Regular cardiac myocyte (primary cell): ENCODE data around the gene OR2T4. TPM values are rescaled to one million over a fixed set of nuclear protein-coding genes. Genes with fewer than 3 reads are reported as not detected.

Source experiments
- total RNA-seq: library from RNA; depleted of rRNA; stranded (reverse); fragments of >200 nt; gene quantifications from 2 replicates; pipeline ENCODE4 v1.2.3, GENCODE V29; 2014

The OR2T4 gene, protein sequence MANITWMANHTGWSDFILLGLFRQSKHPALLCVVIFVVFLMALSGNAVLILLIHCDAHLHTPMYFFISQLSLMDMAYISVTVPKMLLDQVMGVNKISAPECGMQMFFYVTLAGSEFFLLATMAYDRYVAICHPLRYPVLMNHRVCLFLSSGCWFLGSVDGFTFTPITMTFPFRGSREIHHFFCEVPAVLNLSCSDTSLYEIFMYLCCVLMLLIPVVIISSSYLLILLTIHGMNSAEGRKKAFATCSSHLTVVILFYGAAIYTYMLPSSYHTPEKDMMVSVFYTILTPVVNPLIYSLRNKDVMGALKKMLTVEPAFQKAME
- total RNA-seq, result not detected in 2 replicates

DNA sequence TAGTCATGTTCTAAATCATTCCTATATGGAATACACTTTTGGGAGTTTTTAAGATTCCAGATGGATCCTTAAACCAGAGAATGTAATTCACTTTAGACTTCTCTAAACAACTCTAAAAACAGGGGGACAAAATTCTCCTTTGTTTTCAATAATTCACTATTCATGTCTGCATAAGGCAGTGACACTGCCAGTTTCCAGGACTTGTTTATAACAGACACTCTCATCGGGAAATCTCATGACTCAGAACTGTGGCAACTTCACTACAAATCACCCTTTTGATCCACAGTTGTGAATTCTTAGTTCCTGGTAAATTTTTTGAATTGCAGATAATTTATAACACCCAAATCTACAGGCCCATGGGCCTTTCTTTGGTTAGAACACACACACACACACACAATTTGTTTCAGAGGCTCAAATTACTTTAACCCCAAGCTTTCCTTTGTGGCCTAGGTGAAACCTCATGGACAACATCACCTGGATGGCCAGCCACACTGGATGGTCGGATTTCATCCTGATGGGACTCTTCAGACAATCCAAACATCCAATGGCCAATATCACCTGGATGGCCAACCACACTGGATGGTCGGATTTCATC, at the start of gene OR2T4:
Gene OR2T4, plus strand, starts transcription at position 545 of the 595 bp plus-strand sequence. Its CDS starts 0 bp downstream, at position 545.

DNA sequence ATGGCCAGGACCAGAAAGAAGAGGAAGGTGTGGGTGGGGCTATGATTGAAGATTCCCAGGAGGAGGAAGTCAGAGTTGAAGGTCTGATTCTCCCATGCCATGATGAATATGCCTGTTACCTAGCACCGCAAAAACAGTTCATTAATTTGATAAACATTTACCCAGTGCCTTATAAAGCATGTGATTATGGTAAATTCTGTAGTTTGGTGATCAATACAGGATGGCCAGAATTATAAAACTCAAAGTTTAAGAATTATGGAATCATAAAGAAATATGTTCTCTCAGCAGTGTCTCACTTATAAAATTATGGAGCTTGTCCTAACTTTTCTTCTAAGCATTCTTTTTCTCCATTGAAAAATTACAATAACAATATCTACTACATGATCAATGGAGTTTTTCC, 37.0 kb upstream of the OR2T4 start, which contains the start of gene OR2M7:
Gene OR2M7, minus strand, starts transcription at position 101 of the 400 bp plus-strand sequence. Its CDS starts 0 bp downstream, at position 101.

DNA sequence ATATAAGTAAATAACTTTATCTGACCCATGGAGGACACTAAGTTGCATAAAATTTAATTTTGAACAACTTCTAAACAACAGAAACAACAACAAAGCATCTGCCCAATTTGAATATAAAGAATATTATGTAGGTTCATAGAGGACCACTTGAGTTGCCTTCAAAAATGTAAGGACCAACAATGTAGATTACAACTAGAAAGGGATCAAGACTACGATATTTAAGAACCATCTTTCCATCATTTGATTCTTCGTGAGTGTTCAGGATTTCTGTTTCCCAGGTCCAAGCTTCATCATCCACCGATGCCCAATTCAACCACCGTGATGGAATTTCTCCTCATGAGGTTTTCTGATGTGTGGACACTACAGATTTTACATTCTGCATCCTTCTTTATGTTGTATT, 13.0 kb upstream of the OR2T4 start, which contains the start of gene OR14C36:
Gene OR14C36, plus strand, starts transcription at position 301 of the 400 bp plus-strand sequence. Its CDS starts 0 bp downstream, at position 301.

DNA sequence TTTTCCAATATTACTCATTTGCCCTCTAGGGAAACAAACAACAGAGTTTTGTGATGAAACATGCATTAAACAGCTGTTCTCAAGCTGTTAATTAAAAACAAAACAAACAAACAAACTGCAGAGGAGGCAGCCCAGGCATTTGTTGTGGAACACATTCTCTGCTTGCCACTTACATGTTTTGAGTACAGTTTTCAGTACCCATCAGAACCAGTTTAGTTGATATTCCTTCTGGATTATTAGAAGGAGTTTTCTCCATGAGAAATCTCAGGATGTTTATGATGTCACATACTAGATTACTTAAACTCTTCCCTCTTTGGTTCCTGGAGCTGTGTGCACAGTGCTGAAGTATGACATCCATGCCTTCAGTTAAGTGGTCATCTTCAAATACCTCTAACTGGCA, 14.0 kb downstream of the OR2T4 start, which contains the start of gene OR2T6:
Gene OR2T6, plus strand, starts transcription at position 301 of the 400 bp plus-strand sequence. CDS start 11,863 bp downstream, outside the sequence.

DNA sequence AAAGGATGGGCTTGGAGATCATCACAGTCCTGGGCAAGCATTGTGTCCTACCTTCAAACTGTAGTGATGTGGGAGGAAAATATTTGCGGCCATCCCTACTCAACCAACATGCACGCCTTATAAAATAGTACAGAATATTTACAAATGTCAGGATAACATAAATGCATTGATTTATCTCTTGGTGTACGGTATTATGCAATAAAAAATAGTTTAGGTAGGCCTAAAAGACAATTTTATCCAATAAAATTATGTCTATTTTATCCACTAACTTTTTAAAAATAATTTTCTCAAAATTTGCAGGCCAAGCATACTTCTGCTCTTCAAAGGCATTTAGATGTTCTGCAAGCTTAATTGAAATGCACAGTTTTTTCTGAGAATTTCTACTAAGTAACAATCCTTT, 41.3 kb downstream of the OR2T4 start, which contains the start of gene OR2T1:
Gene OR2T1, plus strand, starts transcription at position 301 of the 400 bp plus-strand sequence. CDS start 3,100 bp downstream, outside the sequence.

Other genes starting within 250 kb of the OR2T4 start
- gene OR2M5, start 216.5 kb upstream of the OR2T4 start, total RNA-seq, result not detected in 2 replicates
- not detected in 2 replicates for gene OR2M2, start 186.8 kb upstream of the OR2T4 start, total RNA-seq
- gene OR2M3, start 164.4 kb upstream of the OR2T4 start, total RNA-seq, result not detected in 2 replicates
- gene OR2M4, start 130.2 kb upstream of the OR2T4 start, total RNA-seq, result not detected in 2 replicates
- gene OR2T33, start 83.7 kb upstream of the OR2T4 start, total RNA-seq, result not detected in 2 replicates
- gene OR2T12, start 58.2 kb upstream of the OR2T4 start, total RNA-seq, result not detected in 2 replicates
- gene OR2M7, start 37.1 kb upstream of the OR2T4 start, total RNA-seq, result not detected in 2 replicates
- gene OR14C36, start 12.9 kb upstream of the OR2T4 start, total RNA-seq, result not detected in 2 replicates
- not detected in 2 replicates for gene OR2T6, start 14.1 kb downstream of the OR2T4 start, total RNA-seq
- gene OR2T1, start 41.4 kb downstream of the OR2T4 start, total RNA-seq, result not detected in 2 replicates
- not detected in 2 replicates for gene OR2T2, start 84.0 kb downstream of the OR2T4 start, total RNA-seq
- not detected in 2 replicates for gene OR2T3, start 111.7 kb downstream of the OR2T4 start, total RNA-seq
- not detected in 2 replicates for gene OR2T5, start 126.9 kb downstream of the OR2T4 start, total RNA-seq
- gene OR2G6, start 146.4 kb downstream of the OR2T4 start, total RNA-seq, result not detected in 2 replicates
- not detected in 2 replicates for gene OR2T29, start 201.1 kb downstream of the OR2T4 start, total RNA-seq
- not detected in 2 replicates for gene OR2T34, start 213.1 kb downstream of the OR2T4 start, total RNA-seq
- gene OR2T10, start 236.0 kb downstream of the OR2T4 start, total RNA-seq, result not detected in 2 replicates